Forelimb muscle (tissue), 1 donor: Measurements from ENCODE around the gene ENTPD6. TPM values are rescaled to one million over a fixed set of nuclear protein-coding genes. Genes with fewer than 3 reads are reported as not detected.

ENCODE experiments used
- polyA plus RNA-seq: library from polyadenylated mRNA; unstranded; fragments of 120-200 nt; gene quantifications from one replicate; pipeline ENCODE4 v1.2.1, GENCODE V29; 2013; ENCODE audit not compliant: insufficient read length

Gene ENTPD6
- polyA plus RNA-seq, 1 donor = 36.0 TPM

Other genes with a start within 250 kb of the ENTPD6 start
- 0.70 TPM for gene CST7, start 246.4 kb upstream of the ENTPD6 start, polyA plus RNA-seq
- gene APMAP, start 203.0 kb upstream of the ENTPD6 start, polyA plus RNA-seq = 44.1 TPM
- gene ACSS1, start 137.6 kb upstream of the ENTPD6 start, polyA plus RNA-seq = 16.5 TPM
- not detected for gene VSX1, start 113.6 kb upstream of the ENTPD6 start, polyA plus RNA-seq
- gene PYGB, start 52.4 kb downstream of the ENTPD6 start, polyA plus RNA-seq = 24.4 TPM
- gene ABHD12, start 195.1 kb downstream of the ENTPD6 start, polyA plus RNA-seq = 13.9 TPM
- gene GINS1, start 212.0 kb downstream of the ENTPD6 start, polyA plus RNA-seq = 5.4 TPM